KBM-7 (cell line): ENCODE measurements around the gene ZIK1.
A peak's percentile ranks its signal among the peaks of the same experiment; 100 is the strongest.

ENCODE experiments used
- DNase-seq: peaks from one replicate; pipeline ENCODE4 v3.0.0-alpha.2; 2015
- in situ Hi-C: fragments of 300-500 bp; cut with MboI; formaldehyde crosslinking; loops from 2 replicates; pipeline ENCODE4 v1.14.3; 2020; ENCODE audit warnings: low sequenced_read_pairs, low pct_unique_long_range_greater_than_20kb, mixed read lengths

The ZIK1 gene

GRCh38 chr19:57599761-57600383 lies 15.9 kb downstream of the ZIK1 start, which contains the start of gene ZNF530:
Gene ZNF530 (plus strand): TSS chr19:57599885. CDS start chr19:57604346, 4,461 bp downstream.
- in situ Hi-C loops = no loop called here

GRCh38 chr19:57606931-57607330 lies 23.0 kb downstream of the ZIK1 start:
- DNase-seq = no peak
- in situ Hi-C loops = no loop called here

More at GRCh38 chr19:57599761-57600383, 15.9 kb downstream of the ZIK1 start, which contains the start of gene ZNF530:
- peak; percentile 91 for DNase-seq

- in situ Hi-C loops = no loop called here
- DNase-seq = no peak
Measured at GRCh38 chr19:57611113-57611512, 27.2 kb downstream of the ZIK1 start.

- in situ Hi-C loops = no loop called here
- peak; percentile 92 for DNase-seq
Measured at GRCh38 chr19:57613941-57614743, 30.2 kb downstream of the ZIK1 start, which contains the start of gene ZNF134. Gene ZNF134 (plus strand): TSS chr19:57614242. CDS start chr19:57619469, 5,227 bp downstream.

GRCh38 chr19:57615346-57615745 lies 31.4 kb downstream of the ZIK1 start:
- in situ Hi-C loops = no loop called here
- no peak for DNase-seq

GRCh38 chr19:57620673-57621348 lies 36.9 kb downstream of the ZIK1 start:
- peak; percentile 27 for DNase-seq
- in situ Hi-C loops = no loop called here

GRCh38 chr19:57623091-57623490 lies 39.1 kb downstream of the ZIK1 start:
- in situ Hi-C loops = no loop called here
- DNase-seq = no peak

- in situ Hi-C loops = no loop called here
- DNase-seq = peak; percentile 92
Measured at GRCh38 chr19:57632987-57633831, 49.3 kb downstream of the ZIK1 start, which contains the start of gene ZNF211. Gene ZNF211 (plus strand): TSS chr19:57633168. CDS start chr19:57633347, 179 bp downstream.

GRCh38 chr19:57633832-57634131 lies 49.8 kb downstream of the ZIK1 start:
- in situ Hi-C loops = no loop called here
- no peak for DNase-seq

- no peak for DNase-seq
- in situ Hi-C loops = no loop called here
Measured at GRCh38 chr19:57637379-57637778, 53.4 kb downstream of the ZIK1 start.

GRCh38 chr19:57641715-57642234 lies 57.8 kb downstream of the ZIK1 start:
- in situ Hi-C loops = no loop called here
- DNase-seq = no peak

GRCh38 chr19:57642396-57643046 lies 58.6 kb downstream of the ZIK1 start:
- no peak for DNase-seq
- in situ Hi-C loops = no loop called here
